Neuron (in vitro differentiated cells): ENCODE measurements around the gene NLRC5.
"Not testable (repeated sequence)": the region's sequence is repeated elsewhere in the genome, so short reads cannot be mapped to it uniquely, and the experiment has no call there.

Source experiments
- H2AFZ ChIP-seq: one replicate; pipeline ENCODE4 v1.6.1; 2013; ENCODE audit warnings: low read depth, mild to moderate bottlenecking, inconsistent platforms, low read length, moderate library complexity
- H3K27me3 ChIP-seq: one replicate; pipeline ENCODE4 v1.6.1; 2013; ENCODE audit warnings: low read length; ENCODE audit not compliant: insufficient read depth
- H3K36me3 ChIP-seq: one replicate; pipeline ENCODE4 v1.6.1; 2013; ENCODE audit warnings: low read length; ENCODE audit not compliant: insufficient read depth
- H3K4me1 ChIP-seq: one replicate; pipeline ENCODE4 v1.6.1; 2013; ENCODE audit warnings: low read length; ENCODE audit not compliant: insufficient read depth
- H3K4me3 ChIP-seq: 2 replicates; pipeline ENCODE4 v1.5.1; 2013; ENCODE audit warnings: mild to moderate bottlenecking, low read length, moderate library complexity
- H3K9me3 ChIP-seq: one replicate; pipeline ENCODE4 v1.6.1; 2013; ENCODE audit warnings: low read length

Gene NLRC5

GRCh38 chr16:56992431-56992830 is 3.1 kb downstream of the NLRC5 start:
- Histone ChIP-seq H3K27me3 (peaks cover 47% of the 10 kb centered on the region), H3K4me1 (peaks cover 12% of the 10 kb centered on the region)
- not testable (repeated sequence) for H3K36me3 ChIP-seq, H3K4me3 ChIP-seq, H2AFZ ChIP-seq, H3K9me3 ChIP-seq

GRCh38 chr16:56993204-56993603 is 3.8 kb downstream of the NLRC5 start:
- Histone ChIP-seq H2AFZ (no peak overlapping the region), H3K36me3 (no peaks in the 10 kb centered on the region), H3K9me3 (no peaks in the 10 kb centered on the region), H3K4me3 (no peak overlapping the region), H3K4me1 (peaks cover 12% of the 10 kb centered on the region), H3K27me3 (peaks cover 39% of the 10 kb centered on the region)

GRCh38 chr16:56994311-56994710 is 5.0 kb downstream of the NLRC5 start:
- Histone ChIP-seq H2AFZ (no peak overlapping the region), H3K4me1 (peaks cover 8% of the 10 kb centered on the region), H3K4me3 (no peak overlapping the region), H3K9me3 (no peaks in the 10 kb centered on the region), H3K27me3 (peaks cover 29% of the 10 kb centered on the region), H3K36me3 (no peaks in the 10 kb centered on the region)

GRCh38 chr16:56995136-56995805 is 5.9 kb downstream of the NLRC5 start:
- Histone ChIP-seq H3K9me3 (no peaks in the 10 kb centered on the region), H3K36me3 (no peaks in the 10 kb centered on the region), H2AFZ (no peak overlapping the region), H3K4me1 (peaks cover under 1% of the 10 kb centered on the region), H3K27me3 (peaks cover 20% of the 10 kb centered on the region), H3K4me3 (no peak overlapping the region)

GRCh38 chr16:56997264-56997663 is 7.9 kb downstream of the NLRC5 start:
- Histone ChIP-seq H3K4me3 (no peak overlapping the region), H3K36me3 (no peaks in the 10 kb centered on the region), H3K9me3 (no peaks in the 10 kb centered on the region), H3K27me3 (peaks cover 9% of the 10 kb centered on the region), H2AFZ (no peak overlapping the region), H3K4me1 (no peaks in the 10 kb centered on the region)

GRCh38 chr16:56997931-56998330 is 8.6 kb downstream of the NLRC5 start:
- no peaks in the 10 kb centered on the region for H3K4me1 ChIP-seq
- H3K27me3 ChIP-seq, result peaks cover 9% of the 10 kb centered on the region
- no peak overlapping the region for H2AFZ ChIP-seq
- no peaks in the 10 kb centered on the region for H3K36me3 ChIP-seq
- H3K9me3 ChIP-seq, result no peaks in the 10 kb centered on the region
- no peak overlapping the region for H3K4me3 ChIP-seq

GRCh38 chr16:56998352-56998751 is 9.0 kb downstream of the NLRC5 start:
- H3K9me3 ChIP-seq, result no peaks in the 10 kb centered on the region
- H3K27me3 ChIP-seq, result peaks cover 9% of the 10 kb centered on the region
- no peaks in the 10 kb centered on the region for H3K4me1 ChIP-seq
- H3K4me3 ChIP-seq, result no peak overlapping the region
- no peaks in the 10 kb centered on the region for H3K36me3 ChIP-seq
- no peak overlapping the region for H2AFZ ChIP-seq

- no peaks in the 10 kb centered on the region for H3K36me3 ChIP-seq
- H3K4me1 ChIP-seq, result no peaks in the 10 kb centered on the region
- H3K4me3 ChIP-seq, result no peak overlapping the region
- peaks cover 12% of the 10 kb centered on the region for H3K27me3 ChIP-seq
- no peaks in the 10 kb centered on the region for H3K9me3 ChIP-seq
- H2AFZ ChIP-seq, result no peak overlapping the region
Observed at GRCh38 chr16:56998861-56999260, 9.5 kb downstream of the NLRC5 start.

GRCh38 chr16:56999409-57000270 is 10.3 kb downstream of the NLRC5 start:
- Histone ChIP-seq H2AFZ (no peak overlapping the region), H3K4me3 (no peak overlapping the region), H3K27me3 (peaks cover 14% of the 10 kb centered on the region), H3K36me3 (no peaks in the 10 kb centered on the region), H3K4me1 (no peaks in the 10 kb centered on the region), H3K9me3 (no peaks in the 10 kb centered on the region)

GRCh38 chr16:57000271-57001025 is 11.1 kb downstream of the NLRC5 start:
- H2AFZ ChIP-seq, result no peak overlapping the region
- H3K36me3 ChIP-seq, result no peaks in the 10 kb centered on the region
- no peak overlapping the region for H3K4me3 ChIP-seq
- no peaks in the 10 kb centered on the region for H3K4me1 ChIP-seq
- no peaks in the 10 kb centered on the region for H3K9me3 ChIP-seq
- H3K27me3 ChIP-seq, result peaks cover 11% of the 10 kb centered on the region

GRCh38 chr16:57001026-57001679 is 11.8 kb downstream of the NLRC5 start:
- no peak overlapping the region for H3K4me3 ChIP-seq
- H3K9me3 ChIP-seq, result no peaks in the 10 kb centered on the region
- H3K27me3 ChIP-seq, result peaks cover 11% of the 10 kb centered on the region
- H2AFZ ChIP-seq, result no peak overlapping the region
- H3K4me1 ChIP-seq, result no peaks in the 10 kb centered on the region
- H3K36me3 ChIP-seq, result no peaks in the 10 kb centered on the region

GRCh38 chr16:57003439-57004386 is 14.4 kb downstream of the NLRC5 start:
- no peaks in the 10 kb centered on the region for H3K4me1 ChIP-seq
- no peak overlapping the region for H2AFZ ChIP-seq
- H3K9me3 ChIP-seq, result no peaks in the 10 kb centered on the region
- peaks cover 11% of the 10 kb centered on the region for H3K27me3 ChIP-seq
- H3K4me3 ChIP-seq, result no peak overlapping the region
- no peaks in the 10 kb centered on the region for H3K36me3 ChIP-seq
